Effector CD4-positive, alpha-beta T cell (primary cell): ENCODE data around the gene MDP1.

Experiments used
- DNase-seq: peaks from one replicate; pipeline ENCODE4 v3.0.0-alpha.2; 2020

The MDP1 gene

DNA sequence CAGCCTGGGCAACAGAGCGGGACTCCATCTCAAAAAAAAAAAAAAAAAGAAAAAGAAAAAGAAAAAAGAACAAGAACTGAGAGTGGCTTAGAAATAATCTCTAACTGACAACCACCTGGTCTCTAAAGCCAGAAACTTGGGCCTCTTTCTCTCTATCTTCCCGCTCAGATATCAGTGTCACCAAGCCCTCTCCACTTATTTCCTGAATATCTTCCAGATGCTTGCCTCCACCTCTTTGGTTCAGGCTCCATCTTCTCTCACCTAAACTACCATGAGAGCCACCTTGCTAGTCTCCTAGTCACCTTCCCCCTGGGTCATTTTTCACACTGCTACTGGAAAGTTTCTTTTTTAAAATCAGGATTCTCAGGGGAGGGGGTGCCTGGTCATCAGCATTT lies 18.8 kb downstream of the MDP1 start:
- DNase-seq: no peak

- DNase-seq: no peak
These were observed 19.5 kb downstream of the MDP1 start for GRCh38 chr14:24196071-24197055.

GRCh38 chr14:24195186-24196070 lies 20.4 kb downstream of the MDP1 start, which contains the start of gene TM9SF1:
TSS of gene TM9SF1 (minus strand) at chr14:24195441. CDS start at chr14:24195019, 422 bp downstream.
- DNase-seq: peak; percentile 87

DNA sequence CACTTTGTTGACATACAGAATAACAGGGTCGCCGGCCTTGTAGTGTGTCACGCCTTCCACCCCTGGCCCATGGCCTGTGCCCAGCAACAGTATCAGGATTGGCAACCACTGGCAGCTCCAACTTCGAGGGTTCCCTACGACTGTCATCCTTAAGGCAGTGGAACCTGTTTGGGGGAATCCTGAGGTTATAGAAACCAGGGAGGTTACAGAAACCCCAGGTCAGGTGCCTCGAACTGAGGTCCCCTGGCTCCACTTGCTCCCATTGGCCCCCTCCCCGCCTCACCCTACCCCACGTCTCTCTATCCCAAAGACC lies 21.0 kb downstream of the MDP1 start:
- no peak for DNase-seq

DNA sequence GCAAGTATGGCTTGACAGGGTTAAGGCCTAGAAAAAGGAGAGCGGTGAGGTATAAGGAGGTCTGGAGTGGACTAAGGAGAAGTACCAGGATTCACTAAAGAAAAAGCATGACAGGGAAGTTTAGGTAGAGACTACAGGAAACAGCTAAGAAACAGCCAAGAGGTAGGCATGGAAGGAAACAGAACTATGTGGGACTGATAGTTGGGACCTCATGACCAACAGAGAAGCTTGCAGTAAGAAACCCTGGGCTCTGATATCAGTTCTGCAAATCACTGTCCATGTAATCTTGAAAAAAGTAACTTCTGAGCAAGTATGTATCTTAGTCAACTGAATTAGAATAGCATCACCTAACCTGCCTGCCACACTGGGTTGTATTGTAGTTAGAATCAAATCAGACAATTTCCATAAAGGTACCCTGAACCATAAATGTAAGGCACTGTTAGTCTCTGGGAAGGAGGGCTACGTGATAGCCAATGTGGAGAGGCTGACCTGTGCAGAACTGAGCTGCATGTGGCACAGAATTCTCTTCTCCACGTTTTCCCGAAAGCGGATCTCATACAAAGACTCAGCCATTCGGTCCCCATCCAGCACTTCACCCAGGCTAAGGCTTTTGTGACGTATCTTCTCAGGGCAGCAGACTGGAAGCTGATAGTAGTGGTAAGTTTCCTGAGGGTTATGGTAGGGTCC lies 21.5 kb downstream of the MDP1 start:
- no peak for DNase-seq

GRCh38 chr14:24192933-24193332 lies 22.9 kb downstream of the MDP1 start:
- no peak for DNase-seq

DNA sequence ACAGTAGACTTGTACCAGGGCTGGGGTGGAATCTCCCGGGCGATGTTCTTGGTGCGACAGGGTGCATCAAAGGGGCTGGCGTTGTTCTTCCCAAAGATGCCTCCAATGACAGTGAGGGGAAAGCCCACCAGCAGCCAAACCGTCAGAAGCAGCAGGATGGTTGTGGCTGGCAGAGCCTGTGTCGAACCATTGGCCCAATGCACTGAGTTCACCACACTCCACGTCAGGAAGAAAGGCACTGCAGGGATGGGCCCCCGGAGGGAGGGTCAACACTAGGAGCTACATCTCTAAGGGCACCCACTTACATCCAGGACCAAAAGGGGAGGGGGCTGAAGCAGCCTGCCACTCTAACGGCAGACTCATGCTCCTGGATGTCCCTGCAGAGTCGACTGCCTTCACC lies 25.4 kb downstream of the MDP1 start:
- no peak for DNase-seq

DNA sequence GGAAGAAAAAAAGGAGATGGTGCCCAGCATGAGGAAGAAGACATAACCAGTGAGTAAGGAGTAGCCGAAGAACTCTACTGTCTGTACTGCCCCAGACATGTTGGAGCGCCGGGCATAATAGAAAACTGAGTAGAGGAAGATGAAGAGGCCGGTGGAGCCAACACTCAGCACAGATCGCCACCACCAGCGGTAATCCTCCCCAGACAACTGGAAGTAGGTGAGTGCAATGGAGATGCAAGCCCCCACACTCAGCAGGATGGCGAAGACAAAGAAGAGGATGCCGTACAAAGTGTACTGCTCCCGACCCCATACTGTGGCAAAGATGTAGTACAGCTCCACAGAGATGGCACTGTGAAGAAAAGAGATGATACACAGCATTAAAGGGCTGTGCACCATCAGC lies 26.4 kb downstream of the MDP1 start:
- DNase-seq: no peak

GRCh38 chr14:24189059-24189375 lies 26.8 kb downstream of the MDP1 start:
- DNase-seq: no peak

GRCh38 chr14:24188251-24189058 lies 27.4 kb downstream of the MDP1 start, which contains the start of gene IPO4:
TSS of gene IPO4 (minus strand) at chr14:24188816. CDS start at chr14:24188787, 29 bp downstream.
- DNase-seq: peak; percentile 95

- no peak for DNase-seq
These were observed 28.3 kb downstream of the MDP1 start for GRCh38 chr14:24187539-24187915.

DNA sequence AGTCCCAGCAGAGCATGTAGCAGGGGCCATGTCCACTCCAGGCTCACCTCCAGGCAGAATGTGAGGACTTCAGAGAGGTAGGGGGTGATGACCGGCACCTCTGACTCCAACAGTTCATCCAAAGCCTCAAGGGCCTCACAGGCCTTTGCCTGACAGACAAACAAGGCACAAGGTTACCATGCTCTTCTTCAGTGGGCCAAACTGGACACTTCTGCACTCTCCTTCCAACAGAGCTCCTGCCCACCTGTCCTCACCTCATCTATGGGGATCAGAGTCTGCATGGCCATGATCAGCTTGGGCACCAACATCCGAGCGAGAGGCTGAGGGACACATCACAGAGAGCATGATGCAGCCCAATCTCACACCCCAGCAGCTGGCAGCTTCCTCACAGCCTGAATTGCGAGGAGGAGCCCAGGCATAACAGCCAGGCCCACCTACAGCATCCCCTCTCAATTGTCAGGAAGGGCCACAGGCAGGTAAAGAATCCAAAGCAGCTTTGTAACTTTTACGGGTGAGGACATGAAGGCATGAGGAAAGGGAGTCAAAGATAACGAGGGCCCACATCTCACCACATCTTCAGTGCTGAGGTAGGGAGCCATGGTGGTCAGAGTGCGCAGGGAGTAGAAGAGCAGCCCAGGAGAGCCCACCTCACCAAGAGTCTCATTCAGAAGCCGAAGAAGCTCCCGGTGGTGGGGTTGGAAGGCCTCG lies 28.9 kb downstream of the MDP1 start:
- no peak for DNase-seq

- no peak for DNase-seq
These were observed 30.1 kb downstream of the MDP1 start for GRCh38 chr14:24185741-24186140.

DNA sequence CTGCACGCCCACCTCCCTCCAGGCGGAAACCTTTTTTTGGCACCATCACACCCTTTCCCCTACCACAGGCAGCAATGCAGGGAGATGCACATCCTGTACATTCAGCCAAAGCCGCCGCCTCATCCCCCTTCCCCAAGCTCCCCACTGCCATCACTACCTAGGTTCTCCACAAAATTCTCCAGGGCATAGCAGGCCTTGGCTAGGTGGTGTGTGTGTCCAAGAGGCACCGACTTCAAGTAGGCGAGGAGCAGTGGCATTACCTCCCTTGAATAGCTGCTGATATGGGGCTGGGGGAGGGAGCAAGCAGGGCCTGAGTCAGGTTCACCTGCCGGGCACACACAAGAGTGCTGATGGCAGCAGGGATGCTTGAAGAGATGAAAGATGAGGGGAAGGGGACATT lies 30.8 kb downstream of the MDP1 start:
- DNase-seq: no peak

DNA sequence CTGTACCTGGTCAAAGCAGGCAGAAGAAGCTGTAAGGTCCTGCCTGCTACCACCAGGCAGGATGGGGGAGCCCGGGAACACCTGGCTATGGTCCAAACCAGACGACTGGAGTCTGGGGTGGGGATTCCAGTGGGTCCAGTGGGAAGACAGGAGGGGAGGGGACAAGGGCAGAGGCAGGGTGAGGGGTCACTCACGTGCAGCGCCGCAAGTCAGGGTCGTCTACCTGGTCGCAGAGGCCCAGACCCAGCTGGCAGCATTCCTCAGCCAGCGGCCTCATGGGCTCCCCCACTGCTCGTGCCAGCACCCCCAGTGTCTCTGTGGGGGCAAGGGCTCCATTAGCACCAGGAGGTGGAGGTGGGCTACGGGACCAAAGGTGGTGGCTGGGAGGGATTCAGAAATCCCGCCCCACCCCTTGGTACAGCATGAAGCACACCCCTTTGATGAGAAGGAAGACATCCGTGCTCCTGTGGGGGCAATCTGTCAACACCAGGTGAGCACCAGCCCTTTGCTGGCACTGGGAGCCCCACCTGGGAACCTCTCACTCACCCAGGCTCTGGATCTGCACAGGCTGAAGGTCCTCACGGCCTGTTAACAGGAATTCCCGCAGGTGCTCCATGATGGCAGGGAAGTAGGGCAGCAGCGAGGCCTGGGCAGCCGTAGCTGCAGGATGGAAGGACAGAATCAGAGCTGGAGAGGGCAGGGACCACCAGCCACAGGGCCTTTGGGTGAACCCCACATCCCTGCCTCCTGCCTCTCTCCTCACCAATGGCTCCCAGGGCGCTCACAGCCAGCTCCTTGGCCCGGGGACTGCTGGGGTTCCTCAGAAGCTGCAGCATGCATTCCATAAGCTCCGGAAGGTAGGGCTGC lies 31.5 kb downstream of the MDP1 start:
- DNase-seq: no peak

- no peak for DNase-seq
These were observed 32.8 kb downstream of the MDP1 start for GRCh38 chr14:24183014-24183481.

- no peak for DNase-seq
These were observed 33.6 kb downstream of the MDP1 start for GRCh38 chr14:24182110-24182882.

DNA sequence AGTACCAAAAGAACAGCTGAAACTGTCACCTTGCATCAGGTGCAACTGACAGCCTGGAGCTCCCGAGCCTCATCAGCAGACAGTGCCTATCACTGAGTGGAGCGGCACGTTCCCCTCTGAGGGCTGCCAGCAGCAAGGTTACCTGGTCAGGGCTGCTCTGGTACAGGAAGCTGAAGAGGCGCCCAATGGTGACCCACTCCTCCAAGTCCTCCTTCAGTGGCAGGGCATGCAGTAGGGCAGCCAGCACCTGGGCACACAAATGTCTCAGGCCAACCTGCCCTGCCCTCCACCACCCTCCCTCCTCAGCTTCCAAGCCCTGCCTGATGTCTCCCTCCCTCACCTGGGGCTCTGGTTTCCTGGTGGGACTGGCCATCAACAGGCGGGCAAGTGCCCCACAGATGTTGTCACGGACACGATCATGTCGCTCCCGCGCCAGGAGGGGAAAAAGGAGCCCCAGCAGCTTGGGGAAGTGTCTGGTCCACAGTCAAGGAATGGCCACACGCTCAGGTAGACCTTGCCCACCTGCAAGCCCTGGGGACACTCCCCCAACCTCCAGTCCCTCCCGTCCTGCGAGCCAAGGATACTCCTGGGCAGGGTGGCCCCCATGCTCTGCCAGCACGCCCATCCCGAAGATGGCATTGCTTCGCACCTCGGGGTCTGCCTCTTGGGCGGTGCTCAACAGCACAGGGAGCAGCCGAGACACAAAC lies 34.3 kb downstream of the MDP1 start:
- DNase-seq: no peak
